Measurements from ENCODE around the gene BORCS5.

The BORCS5 gene

GRCh38 chr12:12432364-12432763 lies 75.5 kb downstream of the BORCS5 start:
- DNase-seq (ENCODE audit: low read depth, low spot score), result no peak

- no peak for DNase-seq (ENCODE audit: low read depth, low spot score)
Observed at GRCh38 chr12:12433203-12433731, 76.4 kb downstream of the BORCS5 start.

GRCh38 chr12:12436831-12437345 lies 80.0 kb downstream of the BORCS5 start:
- DNase-seq (ENCODE audit: low read depth, low spot score), result no peak

GRCh38 chr12:12439636-12440035 lies 82.8 kb downstream of the BORCS5 start:
- DNase-seq (ENCODE audit: low read depth, low spot score), result no peak

GRCh38 chr12:12440784-12441428 lies 84.0 kb downstream of the BORCS5 start:
- no peak for DNase-seq (ENCODE audit: low read depth, low spot score)

GRCh38 chr12:12441429-12441807 lies 84.5 kb downstream of the BORCS5 start:
- DNase-seq (ENCODE audit: low read depth, low spot score), result no peak

GRCh38 chr12:12441843-12442461 lies 85.1 kb downstream of the BORCS5 start:
- DNase-seq (ENCODE audit: low read depth, low spot score), result no peak

GRCh38 chr12:12442548-12443071 lies 85.7 kb downstream of the BORCS5 start:
- no peak for DNase-seq (ENCODE audit: low read depth, low spot score)

- no peak for DNase-seq (ENCODE audit: low read depth, low spot score)
Observed at GRCh38 chr12:12443431-12443878, 86.6 kb downstream of the BORCS5 start.

GRCh38 chr12:12445165-12445881 lies 88.4 kb downstream of the BORCS5 start:
- no peak for DNase-seq (ENCODE audit: low read depth, low spot score)

GRCh38 chr12:12445882-12446181 lies 89.0 kb downstream of the BORCS5 start:
- DNase-seq (ENCODE audit: low read depth, low spot score), result no peak

GRCh38 chr12:12446786-12447185 lies 89.9 kb downstream of the BORCS5 start:
- no peak for DNase-seq (ENCODE audit: low read depth, low spot score)

- DNase-seq (ENCODE audit: low read depth, low spot score), result no peak
Observed at GRCh38 chr12:12447236-12447635, 90.4 kb downstream of the BORCS5 start.

GRCh38 chr12:12447837-12448236 lies 91.0 kb downstream of the BORCS5 start:
- DNase-seq (ENCODE audit: low read depth, low spot score), result no peak

- no peak for DNase-seq (ENCODE audit: low read depth, low spot score)
Observed at GRCh38 chr12:12449533-12450025, 92.7 kb downstream of the BORCS5 start.

- no peak for DNase-seq (ENCODE audit: low read depth, low spot score)
Observed at GRCh38 chr12:12450043-12450471, 93.2 kb downstream of the BORCS5 start.

- no peak for DNase-seq (ENCODE audit: low read depth, low spot score)
Observed at GRCh38 chr12:12451098-12451497, 94.2 kb downstream of the BORCS5 start.

GRCh38 chr12:12452326-12452902 lies 95.5 kb downstream of the BORCS5 start:
- no peak for DNase-seq (ENCODE audit: low read depth, low spot score)

- DNase-seq (ENCODE audit: low read depth, low spot score), result no peak
Observed at GRCh38 chr12:12453635-12454034, 96.8 kb downstream of the BORCS5 start.

GRCh38 chr12:12454315-12454714 lies 97.4 kb downstream of the BORCS5 start:
- DNase-seq (ENCODE audit: low read depth, low spot score), result no peak

GRCh38 chr12:12456637-12457036 lies 99.8 kb downstream of the BORCS5 start:
- DNase-seq (ENCODE audit: low read depth, low spot score), result no peak
